GM12872 (cell line): ENCODE results near the gene CFAP90.

Experiments
- TF ChIP-seq, protein P1 (sequence below): IDR thresholded peaks from 3 replicates; pipeline ENCODE4 v1.5.1; 2011; ENCODE audit warnings: low read depth, mild to moderate bottlenecking, low read length, moderate library complexity; ENCODE audit not compliant: insufficient read depth

Gene CFAP90

DNA sequence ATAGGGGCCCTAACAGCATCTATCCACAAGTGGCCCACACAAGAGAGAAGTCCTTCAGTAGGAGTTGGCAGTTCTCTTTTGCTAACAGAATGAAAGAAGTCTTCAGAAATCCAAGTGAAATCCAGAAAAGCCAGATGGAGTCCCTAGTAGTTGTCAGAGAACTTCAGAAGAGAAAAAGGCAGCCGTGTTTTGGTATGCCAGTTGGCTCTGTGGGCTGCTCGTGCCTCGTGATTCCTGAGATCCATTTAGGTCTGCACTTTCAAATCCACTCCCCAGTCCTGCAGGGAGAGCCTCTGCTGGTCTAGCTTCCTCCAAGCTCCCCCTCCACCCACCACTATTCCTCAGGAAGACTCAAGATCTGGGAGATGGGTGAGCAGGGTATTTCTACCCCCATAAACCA lies 69.0 kb downstream of the CFAP90 start:
- TF ChIP-seq, protein P1, sequence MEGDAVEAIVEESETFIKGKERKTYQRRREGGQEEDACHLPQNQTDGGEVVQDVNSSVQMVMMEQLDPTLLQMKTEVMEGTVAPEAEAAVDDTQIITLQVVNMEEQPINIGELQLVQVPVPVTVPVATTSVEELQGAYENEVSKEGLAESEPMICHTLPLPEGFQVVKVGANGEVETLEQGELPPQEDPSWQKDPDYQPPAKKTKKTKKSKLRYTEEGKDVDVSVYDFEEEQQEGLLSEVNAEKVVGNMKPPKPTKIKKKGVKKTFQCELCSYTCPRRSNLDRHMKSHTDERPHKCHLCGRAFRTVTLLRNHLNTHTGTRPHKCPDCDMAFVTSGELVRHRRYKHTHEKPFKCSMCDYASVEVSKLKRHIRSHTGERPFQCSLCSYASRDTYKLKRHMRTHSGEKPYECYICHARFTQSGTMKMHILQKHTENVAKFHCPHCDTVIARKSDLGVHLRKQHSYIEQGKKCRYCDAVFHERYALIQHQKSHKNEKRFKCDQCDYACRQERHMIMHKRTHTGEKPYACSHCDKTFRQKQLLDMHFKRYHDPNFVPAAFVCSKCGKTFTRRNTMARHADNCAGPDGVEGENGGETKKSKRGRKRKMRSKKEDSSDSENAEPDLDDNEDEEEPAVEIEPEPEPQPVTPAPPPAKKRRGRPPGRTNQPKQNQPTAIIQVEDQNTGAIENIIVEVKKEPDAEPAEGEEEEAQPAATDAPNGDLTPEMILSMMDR: no peak
